NAMALWA (cell line): ENCODE data around the gene SLC38A3.
"Not testable (repeated sequence)": the region's sequence is repeated elsewhere in the genome, so short reads cannot be mapped to it uniquely, and the experiment has no call there.

Experiments
- DNase-seq: peaks from one replicate; pipeline ENCODE4 v3.0.0-alpha.2; 2015; ENCODE audit warnings: low spot score

SLC38A3 gene

DNA sequence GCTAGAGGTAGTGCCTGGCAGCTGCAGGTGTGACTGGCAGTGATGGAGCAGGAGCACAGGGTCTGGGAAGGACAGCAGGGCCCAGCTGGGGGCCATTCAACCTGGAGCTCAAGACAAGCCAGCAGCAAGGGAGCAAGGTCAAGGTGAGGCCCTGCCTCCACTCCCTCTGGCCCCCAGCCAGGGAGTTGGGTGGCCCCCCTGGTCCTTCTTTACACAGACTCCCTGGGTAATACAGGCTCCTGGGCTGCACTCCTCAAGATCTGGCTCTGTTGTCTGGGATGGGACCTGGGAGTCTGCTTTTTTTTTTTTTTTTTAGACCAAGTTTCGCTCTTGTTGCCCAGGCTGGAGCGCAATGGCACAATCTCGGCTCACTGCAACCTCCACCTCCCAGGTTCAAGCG is 45.4 kb downstream of the SLC38A3 start:
- DNase-seq, result no peak

DNA sequence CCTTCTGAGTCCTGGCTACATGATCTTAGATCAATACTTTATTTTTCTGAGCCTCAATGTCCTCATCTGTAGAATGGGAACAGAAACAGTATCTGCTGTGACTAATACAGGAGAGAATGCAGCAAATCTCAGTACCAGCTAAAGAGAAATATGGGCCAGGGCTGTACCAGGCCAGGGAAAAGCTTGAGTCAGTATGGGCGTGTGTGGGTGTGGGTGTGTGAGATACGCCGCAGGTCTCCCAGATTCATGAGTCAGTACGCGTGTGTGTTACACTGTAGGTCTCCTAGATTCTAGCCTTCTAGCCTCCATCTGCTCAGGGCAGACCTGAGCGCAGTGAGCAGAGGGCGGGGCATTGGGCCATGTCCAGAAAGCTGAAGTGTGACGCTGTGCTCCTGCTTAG is 46.1 kb downstream of the SLC38A3 start:
- no peak for DNase-seq

DNA sequence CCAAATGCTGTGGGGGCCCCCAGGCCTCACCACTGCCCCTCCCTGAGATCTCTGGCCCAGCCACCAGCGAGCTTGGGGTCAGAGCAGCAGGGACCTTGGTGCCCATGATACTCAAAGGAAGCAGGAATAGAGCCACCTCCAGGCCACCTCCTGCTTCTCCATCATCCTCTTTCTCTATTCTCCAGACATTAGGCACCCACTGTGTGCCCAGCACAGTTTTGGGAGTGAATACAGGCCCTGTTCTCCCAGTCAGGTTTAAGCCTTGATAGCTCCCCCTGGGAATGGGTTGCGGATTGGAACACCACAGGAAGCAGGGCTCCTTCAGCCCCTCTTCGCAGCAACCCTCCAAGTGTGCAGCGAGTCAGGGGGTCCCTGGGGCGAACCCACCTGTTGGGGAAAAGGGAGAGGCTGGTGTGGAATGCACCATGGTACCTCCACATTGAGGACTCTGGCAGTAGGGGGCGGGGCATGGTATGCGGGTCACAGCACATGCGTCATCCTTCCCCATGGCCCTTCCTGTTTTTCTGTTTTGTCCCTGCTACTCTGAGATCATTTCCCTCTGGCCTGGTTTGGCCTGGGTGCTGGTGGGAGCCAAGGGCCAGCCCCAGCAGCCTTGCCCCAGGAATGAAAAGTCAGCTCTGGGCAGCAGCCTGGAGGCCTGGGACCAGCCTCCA is 49.6 kb downstream of the SLC38A3 start:
- DNase-seq, result no peak

DNA sequence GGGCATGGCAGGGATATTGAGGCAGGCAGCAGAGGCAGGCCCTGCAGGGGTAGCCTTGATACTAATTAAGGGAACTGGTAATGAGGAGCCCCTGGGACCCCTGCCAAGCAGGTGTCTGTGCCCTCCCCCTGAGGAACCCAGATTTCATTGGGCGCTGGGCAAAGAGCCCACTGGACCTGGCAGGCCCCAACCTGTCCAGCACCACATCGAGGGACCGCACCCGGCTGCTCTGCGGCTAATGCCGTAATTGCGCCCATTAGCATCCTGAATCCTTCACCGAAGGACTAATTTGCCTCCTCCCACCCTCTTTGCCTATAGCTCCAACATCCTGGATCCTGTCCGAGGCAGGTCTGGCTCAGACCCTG is 50.2 kb downstream of the SLC38A3 start:
- DNase-seq, result no peak

DNA sequence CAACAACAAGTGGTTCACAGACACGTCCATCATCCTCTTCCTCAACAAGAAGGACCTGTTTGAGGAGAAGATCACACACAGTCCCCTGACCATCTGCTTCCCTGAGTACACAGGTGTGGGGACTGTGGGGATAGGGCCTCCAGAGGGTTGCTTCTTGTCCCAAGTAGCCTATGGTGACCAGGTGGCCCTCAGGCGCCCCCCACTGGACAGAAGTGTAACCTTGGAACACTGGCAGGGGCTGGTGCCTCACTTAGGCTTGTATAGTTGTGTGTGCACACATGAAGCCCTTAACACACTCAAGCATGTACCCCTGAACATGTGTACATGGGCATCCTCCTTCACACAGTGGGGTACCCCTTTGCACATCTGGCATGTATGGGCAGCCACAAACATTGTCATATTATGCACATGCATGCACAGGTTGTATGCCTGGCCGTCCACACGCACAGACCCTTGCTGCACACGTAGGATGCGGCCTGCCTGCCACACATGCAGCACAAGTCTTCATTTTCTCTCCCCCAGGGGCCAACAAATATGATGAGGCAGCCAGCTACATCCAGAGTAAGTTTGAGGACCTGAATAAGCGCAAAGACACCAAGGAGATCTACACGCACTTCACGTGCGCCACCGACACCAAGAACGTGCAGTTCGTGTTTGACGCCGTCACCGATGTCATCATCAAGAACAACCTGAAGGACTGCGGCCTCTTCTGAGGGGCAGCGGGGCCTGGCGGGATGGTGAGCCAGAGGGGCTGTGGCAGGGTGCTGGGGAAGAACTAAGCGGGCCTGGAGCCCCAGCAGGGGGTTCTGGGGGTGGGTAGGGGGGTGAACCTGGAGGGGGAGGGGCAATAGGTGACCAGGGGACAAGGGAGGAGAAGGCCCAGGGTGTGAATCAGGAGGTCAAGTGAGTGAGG is 52.2 kb downstream of the SLC38A3 start:
- DNase-seq, result peak; percentile 42

DNA sequence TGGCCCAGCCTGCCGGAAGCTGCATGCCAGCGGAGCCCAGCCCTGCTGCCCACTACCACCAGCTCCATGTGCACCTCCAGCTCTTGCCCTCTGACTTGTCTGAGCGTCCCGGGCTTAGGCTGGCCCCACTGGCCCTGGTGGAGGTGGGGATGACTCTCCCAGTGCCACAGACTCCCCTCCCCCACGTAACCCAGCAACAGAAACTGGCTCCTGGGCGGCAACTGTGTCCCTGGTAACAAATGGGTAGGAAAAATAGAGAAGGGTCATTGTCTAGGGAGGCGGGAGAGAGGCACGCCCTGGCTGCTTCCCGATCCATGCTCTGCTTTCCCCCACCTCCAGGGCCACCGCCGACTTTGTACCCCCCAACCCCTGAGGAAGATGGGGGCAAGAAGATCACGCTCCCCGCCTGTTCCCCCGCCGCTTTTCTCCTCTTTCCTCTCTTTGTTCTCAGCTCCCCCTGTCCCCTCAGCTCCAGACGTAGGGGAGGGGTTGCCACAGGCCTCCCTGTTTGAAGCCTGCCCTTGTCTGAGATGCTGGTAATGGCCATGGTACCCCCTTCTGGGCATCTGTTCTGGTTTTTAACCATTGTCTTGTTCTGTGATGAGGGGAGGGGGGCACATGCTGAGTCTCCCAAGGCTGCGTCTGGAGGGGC is 53.1 kb downstream of the SLC38A3 start:
- no peak for DNase-seq

DNA sequence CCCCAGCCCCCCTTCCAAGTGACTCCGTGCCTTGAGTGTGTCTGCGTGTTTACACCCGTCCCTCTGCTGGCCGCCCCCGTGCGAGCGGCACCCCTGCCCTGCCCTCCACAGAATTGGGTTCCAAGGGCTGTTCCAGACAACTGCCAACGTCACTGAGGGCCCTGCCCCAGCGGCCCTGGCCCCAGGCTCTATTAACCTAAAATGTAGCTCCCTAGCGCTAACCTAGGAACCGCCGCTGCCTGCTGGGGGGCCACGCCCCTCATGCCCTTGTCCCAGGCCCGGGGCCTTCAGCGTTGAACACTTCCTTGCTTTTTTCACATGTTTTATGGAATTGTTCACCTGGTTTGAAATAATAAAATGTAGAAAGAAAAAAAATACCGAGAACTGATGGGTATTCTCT is 53.9 kb downstream of the SLC38A3 start:
- DNase-seq, result no peak

DNA sequence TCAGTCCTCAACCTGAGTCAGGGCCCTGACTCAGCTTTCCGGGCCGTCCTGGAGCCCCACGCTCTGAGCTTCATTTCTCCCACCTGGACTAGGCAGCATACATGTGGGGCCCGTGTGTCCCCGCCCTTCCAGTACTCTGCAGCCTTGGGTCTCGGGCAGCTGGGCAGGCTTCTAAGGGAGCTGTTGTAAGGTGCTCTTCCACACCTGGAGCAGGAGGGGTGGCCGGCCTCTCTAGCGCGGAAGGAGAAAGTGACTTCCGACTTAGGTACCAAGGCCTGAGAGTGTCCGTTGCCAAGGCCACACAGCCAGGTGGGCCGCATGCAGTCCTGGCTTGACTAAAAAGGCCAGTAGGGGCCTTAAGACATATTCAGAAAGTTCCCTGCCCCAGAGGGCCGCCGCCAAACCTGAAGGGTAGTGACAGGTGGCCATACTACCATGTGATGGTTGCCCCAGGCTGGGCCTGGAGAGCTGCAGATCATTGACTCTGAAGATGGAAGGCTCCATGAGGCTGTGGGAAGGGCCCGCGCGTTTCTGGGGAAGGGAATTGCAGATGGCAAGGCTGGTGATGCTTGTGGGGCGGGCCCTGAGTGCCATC is 54.5 kb downstream of the SLC38A3 start:
- DNase-seq, result no peak

DNA sequence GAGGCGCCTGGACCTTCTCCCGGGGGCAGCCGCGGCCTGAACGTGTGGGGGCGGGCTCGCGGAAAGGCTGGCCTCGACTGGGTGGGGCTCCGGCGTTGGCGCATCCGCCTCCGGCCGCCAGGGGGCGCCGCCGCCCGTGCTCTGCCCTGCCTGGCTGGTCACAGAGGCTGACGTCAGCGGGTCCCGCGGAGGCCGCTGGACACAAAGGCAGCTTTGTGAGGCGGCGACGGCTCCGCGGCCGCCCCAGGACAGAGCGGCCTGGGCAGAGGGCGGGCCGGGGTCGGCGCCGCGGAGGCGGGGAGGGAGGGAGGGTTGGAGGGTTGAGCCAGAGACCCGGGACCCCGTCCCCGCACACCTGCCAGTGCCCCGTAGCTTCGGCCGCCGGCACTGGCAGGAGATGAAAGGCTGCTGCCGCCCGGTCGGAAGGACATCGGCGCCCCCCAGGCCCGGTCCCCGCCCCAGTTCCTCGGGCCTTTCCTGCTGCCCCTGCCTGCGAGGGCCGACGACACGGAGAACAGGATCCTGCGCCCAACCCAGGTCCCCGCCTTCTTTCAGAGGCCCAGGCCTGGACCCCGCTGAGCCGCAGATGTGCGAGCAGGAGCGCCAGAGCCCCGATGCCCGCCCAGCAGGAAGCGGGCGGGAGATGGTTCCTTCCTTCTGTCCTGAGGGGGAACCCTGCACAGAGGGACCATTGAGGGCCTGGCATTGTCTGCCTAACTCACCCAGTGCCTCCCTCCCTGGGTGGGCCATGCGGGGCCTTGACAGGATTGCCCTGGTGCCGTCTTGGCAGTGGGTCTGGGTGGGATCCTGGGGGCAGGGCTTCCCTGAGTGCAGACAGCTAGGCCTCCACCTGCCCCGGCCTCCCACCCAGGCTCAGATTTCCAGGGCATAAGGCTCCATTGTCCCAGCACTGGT is 55.2 kb downstream of the SLC38A3 start:
- DNase-seq, result peak; percentile 68

DNA sequence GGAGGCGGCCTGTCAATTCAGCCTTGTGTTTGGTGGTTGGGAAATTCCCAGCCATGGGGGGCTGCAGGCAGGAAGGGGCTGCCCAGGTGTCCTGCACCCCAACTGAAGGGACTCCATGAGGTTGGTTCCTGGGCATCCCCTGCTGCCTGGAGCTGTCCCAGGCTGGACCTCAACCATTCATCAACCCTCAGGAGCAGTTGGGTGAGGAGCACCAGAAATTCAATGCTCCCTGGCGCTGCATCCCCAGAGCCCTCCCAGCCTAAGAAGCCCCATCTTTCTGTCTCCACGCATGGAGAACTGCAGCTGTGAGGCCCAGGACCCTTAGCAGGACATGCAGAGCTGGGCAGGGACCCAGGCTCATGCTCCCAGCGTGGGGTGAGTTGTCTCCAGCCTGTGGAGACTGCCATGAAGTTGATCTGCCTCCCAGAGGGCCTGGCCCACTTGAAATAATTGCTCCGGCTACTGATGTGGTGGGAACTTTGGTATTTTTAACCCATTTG is 55.9 kb downstream of the SLC38A3 start:
- no peak for DNase-seq

DNA sequence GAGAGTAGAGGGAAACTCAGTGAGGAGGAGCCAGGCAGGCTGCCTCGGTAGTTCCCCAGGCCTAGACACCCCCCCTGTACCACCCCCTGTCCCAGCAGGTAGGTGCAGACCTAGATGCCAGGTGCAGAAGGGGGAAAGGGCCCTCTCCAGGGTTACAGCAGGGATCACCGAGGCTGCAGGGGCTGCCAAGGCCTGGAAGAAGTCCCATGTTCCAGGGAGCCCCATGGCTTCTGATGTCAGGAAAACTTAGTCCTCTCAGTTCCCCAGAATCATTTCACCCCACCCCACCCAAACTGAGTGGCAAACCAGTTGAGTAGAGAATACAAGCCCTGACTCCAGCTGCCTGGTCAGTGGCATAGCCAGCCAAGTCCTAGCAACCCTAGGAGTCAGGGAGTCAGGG is 56.4 kb downstream of the SLC38A3 start:
- no peak for DNase-seq

DNA sequence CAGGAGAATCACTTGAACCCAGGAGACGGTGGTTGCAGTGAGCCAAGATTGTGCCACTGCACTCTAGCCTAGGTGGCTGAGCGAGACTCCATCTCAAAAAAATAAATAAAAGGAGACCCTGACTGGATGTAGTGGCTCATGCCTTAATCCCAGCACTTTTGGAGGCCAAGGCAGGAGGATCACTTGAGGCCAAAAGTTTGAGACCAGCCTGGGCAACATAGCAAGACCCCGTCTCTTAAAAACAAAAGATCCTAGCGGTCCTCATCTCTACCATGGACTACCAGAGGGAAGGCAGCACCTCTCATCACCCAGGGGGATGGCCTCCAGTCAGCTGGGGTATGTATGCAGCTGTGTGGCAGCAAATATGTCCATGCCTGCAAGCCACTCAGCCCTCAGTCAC is 57.1 kb downstream of the SLC38A3 start:
- DNase-seq, result not testable (repeated sequence)

DNA sequence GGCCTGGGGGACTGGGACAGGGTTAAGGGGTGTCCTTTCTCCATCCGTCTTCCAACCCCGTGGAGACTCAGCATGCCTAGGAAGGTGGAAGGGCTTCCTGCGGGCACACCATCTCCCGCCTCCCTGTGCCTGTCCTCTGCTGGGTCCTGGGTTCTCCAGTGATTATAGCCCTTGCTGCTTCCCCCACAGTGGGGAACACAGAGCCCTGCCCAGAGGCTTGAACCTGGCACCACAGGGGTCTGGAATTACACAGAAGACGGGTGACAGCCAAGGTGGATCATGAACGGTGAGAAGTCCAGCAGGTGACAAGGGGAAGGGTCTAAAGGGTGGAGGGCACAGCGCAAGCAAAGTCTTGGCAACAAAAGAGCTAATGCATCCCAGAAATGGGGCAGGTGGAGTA is 57.7 kb downstream of the SLC38A3 start:
- DNase-seq, result no peak

DNA sequence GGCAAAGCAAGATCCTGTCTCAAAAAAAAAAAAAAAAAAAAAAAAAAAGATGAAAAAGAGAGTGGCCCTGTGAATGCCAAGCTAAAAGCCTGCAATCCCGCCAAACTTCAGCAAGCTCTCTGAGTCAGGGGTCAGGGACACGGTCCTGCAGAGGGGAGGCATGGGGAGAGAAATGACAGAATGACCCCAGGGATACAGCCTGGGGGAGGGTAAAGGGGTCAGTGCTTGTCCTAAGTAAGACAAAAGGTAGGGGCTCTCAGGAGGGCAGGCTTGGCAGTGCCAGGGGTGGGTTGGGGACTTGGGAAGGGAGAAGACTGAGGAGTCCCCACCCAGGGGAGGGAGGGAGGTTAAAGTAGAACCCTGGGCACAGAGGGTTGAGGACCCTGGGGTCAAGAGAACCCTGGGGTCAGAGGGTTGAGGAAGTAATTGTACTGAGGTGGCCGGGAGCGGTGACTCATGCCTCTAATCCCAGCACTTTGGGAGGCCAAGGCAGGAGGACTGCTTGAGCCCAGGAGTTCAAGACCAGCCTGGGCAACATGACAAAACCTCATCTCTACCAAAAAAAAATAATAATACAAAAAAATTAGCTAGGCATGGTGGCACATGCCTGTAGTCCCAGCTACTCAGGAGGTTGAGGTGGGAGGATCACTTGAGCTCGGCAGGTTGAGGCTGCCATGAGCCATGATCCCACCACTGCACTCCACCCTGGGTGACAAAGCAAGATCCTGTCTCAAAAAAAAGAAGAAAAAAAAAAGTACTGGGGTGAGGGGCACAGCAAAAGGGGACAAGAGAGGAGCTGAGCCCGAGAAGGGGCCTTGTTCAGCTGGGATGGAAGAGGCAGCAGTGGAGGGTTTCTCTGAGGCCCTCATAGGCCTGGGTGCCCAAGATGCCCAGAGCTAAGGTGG is 58.7 kb downstream of the SLC38A3 start:
- DNase-seq, result no peak

DNA sequence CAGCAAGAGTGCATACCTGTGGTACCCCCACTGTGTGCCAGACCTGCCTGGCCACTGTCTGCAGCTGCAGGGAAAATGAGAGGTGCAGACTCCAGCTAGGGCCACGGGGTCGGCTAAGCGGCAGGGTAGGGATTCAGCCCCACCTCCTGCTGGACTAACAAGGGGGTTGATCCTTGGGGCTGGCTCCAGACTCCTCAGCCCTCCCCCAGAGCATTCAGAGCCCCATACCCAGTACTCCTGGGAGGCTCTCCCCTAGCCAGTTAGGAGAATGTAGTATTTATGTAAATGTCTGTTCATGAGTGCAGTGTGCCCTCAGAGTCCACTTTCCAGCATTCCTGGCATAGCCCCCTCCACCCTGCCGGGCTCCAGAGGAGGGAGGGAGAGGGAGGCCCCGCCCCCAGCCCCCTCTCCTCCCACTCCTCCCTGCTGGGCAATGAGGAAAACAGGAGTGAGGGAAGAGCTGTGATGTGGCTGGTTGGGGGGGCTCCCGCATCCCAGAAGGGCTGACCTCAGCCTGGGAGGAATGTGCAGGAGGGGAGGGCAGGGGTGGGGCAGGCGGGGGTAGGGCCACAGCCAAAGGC is 59.4 kb downstream of the SLC38A3 start:
- DNase-seq, result no peak

DNA sequence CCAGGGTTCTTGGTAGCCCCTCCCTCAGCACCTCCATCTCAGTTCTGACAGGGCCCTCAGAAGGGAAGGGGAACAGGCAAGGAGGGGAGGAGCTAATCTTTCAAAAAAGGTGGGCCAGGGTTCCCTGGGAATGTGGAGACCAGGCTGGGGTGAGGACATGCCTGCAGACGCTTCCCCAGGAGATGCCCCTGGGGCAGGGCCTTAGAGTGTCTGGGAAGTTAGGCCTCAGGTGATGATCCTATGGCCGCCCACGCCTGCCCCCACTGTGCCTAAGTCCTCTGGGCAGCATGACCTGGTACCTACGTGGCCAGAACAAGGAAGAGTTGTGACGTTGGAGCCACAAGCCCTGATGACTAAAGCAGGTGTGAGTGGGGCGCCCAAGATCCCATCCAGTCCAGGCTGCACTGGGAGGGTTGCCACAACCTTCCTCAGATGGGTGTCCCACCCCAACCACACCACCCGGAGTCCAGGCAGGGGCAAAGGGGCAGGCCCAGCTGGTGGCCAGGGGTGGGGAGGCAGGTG is 60.0 kb downstream of the SLC38A3 start:
- DNase-seq, result no peak

DNA sequence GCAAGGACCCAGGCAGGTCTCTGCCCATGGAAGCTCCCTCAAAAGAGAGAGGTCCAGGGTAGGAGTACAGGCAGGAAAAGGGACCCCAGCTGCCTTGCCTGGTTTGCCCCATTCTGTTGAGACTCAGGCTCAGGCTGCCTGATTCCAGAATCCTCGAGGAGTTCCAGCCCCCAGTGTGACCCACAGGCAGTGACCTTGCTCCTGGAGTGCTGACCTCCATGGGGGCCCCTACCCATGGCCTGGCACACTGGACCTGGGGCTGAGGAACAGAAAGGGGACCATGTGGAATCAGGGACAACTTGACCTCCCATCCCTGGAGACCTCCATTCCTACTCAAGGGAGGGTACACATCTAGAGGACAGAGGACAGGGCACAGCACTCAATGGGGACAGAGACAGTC is 60.5 kb downstream of the SLC38A3 start:
- DNase-seq, result no peak

DNA sequence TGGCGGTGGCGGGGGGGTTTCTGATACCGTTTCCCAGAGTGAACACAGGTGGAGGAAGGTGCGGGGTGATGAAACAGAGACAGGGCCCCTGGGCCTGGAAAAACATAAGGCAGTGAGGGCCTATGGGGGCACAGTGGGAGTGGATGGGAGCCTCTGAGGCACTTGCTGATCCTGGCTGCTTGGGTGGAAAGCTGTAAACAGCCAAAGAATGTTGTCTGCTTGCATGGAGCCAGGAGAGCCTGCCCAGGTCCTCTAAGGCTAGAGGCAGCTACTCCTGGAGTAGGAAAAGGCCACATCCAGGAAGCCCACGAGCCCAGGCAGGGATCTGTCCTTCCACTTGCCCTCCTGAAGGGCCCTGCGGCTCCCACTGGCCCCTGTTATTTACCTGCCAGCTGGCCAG is 60.9 kb downstream of the SLC38A3 start:
- no peak for DNase-seq

DNA sequence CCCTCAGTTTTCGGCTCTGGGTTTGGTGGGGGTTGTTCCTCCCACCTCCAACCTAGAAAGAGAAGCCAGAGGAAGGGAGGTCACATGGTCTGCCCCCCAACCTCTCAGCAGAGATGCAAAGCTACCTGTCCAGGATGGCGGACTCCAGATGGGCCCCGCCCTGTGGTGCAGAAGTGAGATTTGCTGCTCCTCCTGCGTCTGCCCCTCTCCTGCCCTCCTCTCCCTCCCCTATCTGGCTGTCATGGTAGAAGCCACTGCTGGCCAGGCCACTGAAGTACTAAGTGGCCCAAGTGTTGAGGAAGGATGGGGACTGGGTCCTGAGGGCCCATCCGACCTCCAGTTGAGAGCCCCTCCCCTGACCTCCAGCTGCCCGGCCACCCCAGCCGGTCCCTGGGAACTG is 61.8 kb downstream of the SLC38A3 start:
- DNase-seq, result no peak
